ENCODE data around the gene DRAM1. TPM values are rescaled to one million over a fixed set of nuclear protein-coding genes. Genes with fewer than 3 reads are reported as not detected.

The DRAM1 gene
- total RNA-seq = 1 to 10 TPM; 4.0 to 4.1 TPM
- polyA plus RNA-seq (ENCODE audit: insufficient read length in 2 of 2) = 1 to 10 TPM; 5.1 to 5.3 TPM
- long read RNA-seq, donor 1, partial matches to known transcripts = 0 of 1 reads
- long read RNA-seq, donor 1, other reads (novel, unspliced or antisense) = 0 of 1 reads
- long read RNA-seq, donor 2, partial matches to known transcripts = 5 of 5 reads
- long read RNA-seq, donor 2, other reads (novel, unspliced or antisense) = 0 of 5 reads
- long read RNA-seq, donor 3, partial matches to known transcripts = 0 of 11 reads
- long read RNA-seq, donor 3, other reads (novel, unspliced or antisense) = 11 of 11 reads
- long read RNA-seq, donor 4, transcript DRAM1-201 (7 exons, 3,519 nt) = major isoform, 6 of 153 reads
- long read RNA-seq, donor 4, partial matches to known transcripts = 131 of 153 reads
- long read RNA-seq, donor 4, other reads (novel, unspliced or antisense) = 16 of 153 reads

GRCh38 chr12:101876861-101877805 is at the start of gene DRAM1:
TSS of gene DRAM1 (plus strand) at chr12:101877580. CDS start at chr12:101877790, 210 bp downstream.
- H3K27ac ChIP-seq (ENCODE audit: low read depth, low read length) = peak within 1 kb of the TSS; percentile 80
- no peaks in the 10 kb centered on the region for H3K36me3 ChIP-seq (ENCODE audit: control insufficient read depth, insufficient read depth, low read length)
- DNase-seq (ENCODE audit: low read depth in 4 of 6, low spot score in 6 of 6) = peak; percentile 17 to 82 (median 35)
- H3K4me3 ChIP-seq (ENCODE audit: low read depth, low read length) = peak within 1 kb of the TSS; percentile 70
- peaks cover 11% of the 10 kb centered on the region for H3K4me1 ChIP-seq (ENCODE audit: control insufficient read depth, insufficient read depth, low read length)
- H3K9me3 ChIP-seq (ENCODE audit: control insufficient read depth, insufficient read depth, low read length) = no peaks in the 10 kb centered on the region
- H3K27me3 ChIP-seq (ENCODE audit: control insufficient read depth, insufficient read depth, low read length) = no peaks in the 10 kb centered on the region
- WGBS (ENCODE audit: insufficient coverage) = 2% methylated on average over 104 of the region's 105 CpGs

- Histone ChIP-seq H3K36me3 (ENCODE audit: control insufficient read depth, insufficient read depth, low read length) (no peaks in the 10 kb centered on the region), H3K4me3 (ENCODE audit: low read depth, low read length) (no peak overlapping the region), H3K9me3 (ENCODE audit: control insufficient read depth, insufficient read depth, low read length) (no peaks in the 10 kb centered on the region), H3K27me3 (ENCODE audit: control insufficient read depth, insufficient read depth, low read length) (no peaks in the 10 kb centered on the region), H3K27ac (ENCODE audit: low read depth, low read length) (no peak overlapping the region), H3K4me1 (ENCODE audit: control insufficient read depth, insufficient read depth, low read length) (peaks cover 4% of the 10 kb centered on the region)
- no peak for DNase-seq (ENCODE audit: low read depth in 4 of 6, low spot score in 6 of 6)
- 92% methylated on average over 6 of the region's 6 CpGs for WGBS (ENCODE audit: insufficient coverage)
Observed at GRCh38 chr12:101828463-101829196, 48.8 kb upstream of the DRAM1 start.

GRCh38 chr12:101829639-101830366 is 47.6 kb upstream of the DRAM1 start:
- no peaks in the 10 kb centered on the region for H3K36me3 ChIP-seq (ENCODE audit: control insufficient read depth, insufficient read depth, low read length)
- H3K9me3 ChIP-seq (ENCODE audit: control insufficient read depth, insufficient read depth, low read length) = no peaks in the 10 kb centered on the region
- no peaks in the 10 kb centered on the region for H3K27me3 ChIP-seq (ENCODE audit: control insufficient read depth, insufficient read depth, low read length)
- WGBS (ENCODE audit: insufficient coverage) = 7% methylated on average over 9 of the region's 11 CpGs
- DNase-seq (ENCODE audit: low read depth in 4 of 6, low spot score in 6 of 6) = peak in 4 of 6 donors; percentile 9 to 70 (median 35)
- peak overlapping the region; percentile 90 for H3K4me3 ChIP-seq (ENCODE audit: low read depth, low read length)
- H3K27ac ChIP-seq (ENCODE audit: low read depth, low read length) = no peak overlapping the region
- H3K4me1 ChIP-seq (ENCODE audit: control insufficient read depth, insufficient read depth, low read length) = no peaks in the 10 kb centered on the region

- peak within 1 kb of the TSS; percentile 90 for H3K4me3 ChIP-seq (ENCODE audit: low read depth, low read length)
- DNase-seq (ENCODE audit: low read depth in 4 of 6, low spot score in 6 of 6) = peak; percentile 72 to 98 (median 88)
- H3K27ac ChIP-seq (ENCODE audit: low read depth, low read length) = no peak within 1 kb of the TSS
- no peaks in the 10 kb centered on the region for H3K27me3 ChIP-seq (ENCODE audit: control insufficient read depth, insufficient read depth, low read length)
- H3K4me1 ChIP-seq (ENCODE audit: control insufficient read depth, insufficient read depth, low read length) = no peaks in the 10 kb centered on the region
- no peaks in the 10 kb centered on the region for H3K9me3 ChIP-seq (ENCODE audit: control insufficient read depth, insufficient read depth, low read length)
- WGBS (ENCODE audit: insufficient coverage) = under 1% methylated on average over 89 of the region's 96 CpGs
- no peaks in the 10 kb centered on the region for H3K36me3 ChIP-seq (ENCODE audit: control insufficient read depth, insufficient read depth, low read length)
Observed at GRCh38 chr12:101830367-101831325, 46.7 kb upstream of the DRAM1 start, which contains the start of gene GNPTAB. TSS of gene GNPTAB (minus strand) at chr12:101830959. CDS start at chr12:101830675, 284 bp downstream.

GRCh38 chr12:101832030-101832429 is 45.4 kb upstream of the DRAM1 start:
- H3K9me3 ChIP-seq (ENCODE audit: control insufficient read depth, insufficient read depth, low read length) = no peaks in the 10 kb centered on the region
- H3K4me1 ChIP-seq (ENCODE audit: control insufficient read depth, insufficient read depth, low read length) = no peaks in the 10 kb centered on the region
- no peaks in the 10 kb centered on the region for H3K27me3 ChIP-seq (ENCODE audit: control insufficient read depth, insufficient read depth, low read length)
- no peaks in the 10 kb centered on the region for H3K36me3 ChIP-seq (ENCODE audit: control insufficient read depth, insufficient read depth, low read length)
- no peak overlapping the region for H3K27ac ChIP-seq (ENCODE audit: low read depth, low read length)
- no peak for DNase-seq (ENCODE audit: low read depth in 4 of 6, low spot score in 6 of 6)
- no peak overlapping the region for H3K4me3 ChIP-seq (ENCODE audit: low read depth, low read length)
- 100% methylated on average over 1 of the region's 1 CpG for WGBS (ENCODE audit: insufficient coverage)

GRCh38 chr12:101838628-101839323 is 38.6 kb upstream of the DRAM1 start:
- WGBS (ENCODE audit: insufficient coverage) = no CpG with 5 or more reads among the region's 3 CpGs
- DNase-seq (ENCODE audit: low read depth in 4 of 6, low spot score in 6 of 6) = no peak
- Histone ChIP-seq H3K4me1 (ENCODE audit: control insufficient read depth, insufficient read depth, low read length) (no peaks in the 10 kb centered on the region), H3K36me3 (ENCODE audit: control insufficient read depth, insufficient read depth, low read length) (no peaks in the 10 kb centered on the region), H3K27me3 (ENCODE audit: control insufficient read depth, insufficient read depth, low read length) (no peaks in the 10 kb centered on the region), H3K27ac (ENCODE audit: low read depth, low read length) (no peak overlapping the region), H3K9me3 (ENCODE audit: control insufficient read depth, insufficient read depth, low read length) (no peaks in the 10 kb centered on the region), H3K4me3 (ENCODE audit: low read depth, low read length) (no peak overlapping the region)

- no peaks in the 10 kb centered on the region for H3K36me3 ChIP-seq (ENCODE audit: control insufficient read depth, insufficient read depth, low read length)
- no peak overlapping the region for H3K27ac ChIP-seq (ENCODE audit: low read depth, low read length)
- DNase-seq (ENCODE audit: low read depth in 4 of 6, low spot score in 6 of 6) = peak in 3 of 6 donors; percentile 46 to 80 (median 79)
- no peak overlapping the region for H3K4me3 ChIP-seq (ENCODE audit: low read depth, low read length)
- no peaks in the 10 kb centered on the region for H3K4me1 ChIP-seq (ENCODE audit: control insufficient read depth, insufficient read depth, low read length)
- no peaks in the 10 kb centered on the region for H3K27me3 ChIP-seq (ENCODE audit: control insufficient read depth, insufficient read depth, low read length)
- 100% methylated on average over 2 of the region's 6 CpGs for WGBS (ENCODE audit: insufficient coverage)
- H3K9me3 ChIP-seq (ENCODE audit: control insufficient read depth, insufficient read depth, low read length) = no peaks in the 10 kb centered on the region
Observed at GRCh38 chr12:101839324-101840283, 37.8 kb upstream of the DRAM1 start.
